Colonic mucosa (tissue), 4 donors: ENCODE measurements around the gene LDHAL6B. TPM values are rescaled to one million over a fixed set of nuclear protein-coding genes. Genes with fewer than 3 reads are reported as not detected.

Experiments
- DNase-seq: peaks from one replicate; pipeline ENCODE4 v3.0.0-alpha.2; 2020
- H3K27ac ChIP-seq: fragments of 200-600 bp; one replicate; pipeline ENCODE4 v1.8.0; 2021
- H3K27me3 ChIP-seq: fragments of 200-600 bp; one replicate; pipeline ENCODE4 v1.8.0; 2021
- H3K36me3 ChIP-seq: fragments of 200-600 bp; one replicate; pipeline ENCODE4 v1.8.0; 2021
- H3K4me1 ChIP-seq: fragments of 200-600 bp; one replicate; pipeline ENCODE4 v1.8.0; 2021; ENCODE audit warnings: mild to moderate bottlenecking
- H3K4me3 ChIP-seq: fragments of 200-600 bp; one replicate; pipeline ENCODE4 v1.8.0; 2021
- H3K9ac ChIP-seq, 2 donors: one replicate each; pipeline ENCODE4 v1.7.0; 2013; ENCODE audit warnings: control low read depth in 2 of 2, low read depth in 2 of 2, low read length in 2 of 2
- H3K9me3 ChIP-seq: fragments of 200-600 bp; one replicate; pipeline ENCODE4 v1.8.0; 2021
- CTCF ChIP-seq: fragments of 200-600 bp; IDR thresholded peaks from one replicate; pipeline ENCODE4 v1.8.0; 2022; ENCODE audit warnings: antibody characterized with exemption, mild to moderate bottlenecking
- intact Hi-C: fragments of 100-400 bp; cut with DNase I; formaldehyde crosslinking; loops from one replicate; pipeline ENCODE4 v1.14.1; 2022
- total RNA-seq, 2 donors: library from RNA; stranded (reverse); fragmentation: NEBNext Ultra II Directional in 1 of 2; extraction: Animal tissue kit (Norgen Biotek cat#: 25700) in 1 of 2; gene quantifications; one replicate each; pipeline ENCODE4 v1.2.1, GENCODE V29; 2021
- donor health status: healthy.
- donor health status: DM: no; HTN: no; CAD: no.
- donor health status: DM: no; HTN: no; CAD: no.

LDHAL6B gene
- total RNA-seq, 2 donors from 2014 or later, result not detected

- intact Hi-C loops, result no loop called here
- H3K9ac ChIP-seq, result no peak overlapping the region
- TF ChIP-seq CTCF, result no peak
- H3K4me3 ChIP-seq, result no peak overlapping the region
- no peak overlapping the region for H3K27ac ChIP-seq
- no peak for DNase-seq
- no peaks in the 10 kb centered on the region for H3K9me3 ChIP-seq
- no peaks in the 10 kb centered on the region for H3K4me1 ChIP-seq
- no peaks in the 10 kb centered on the region for H3K27me3 ChIP-seq
- H3K36me3 ChIP-seq, result peaks cover 4% of the 10 kb centered on the region
These were observed 6.8 kb upstream of the LDHAL6B start for GRCh38 chr15:59199626-59200465.

GRCh38 chr15:59200560-59200959 is 6.1 kb upstream of the LDHAL6B start:
- no peaks in the 10 kb centered on the region for H3K27me3 ChIP-seq
- H3K27ac ChIP-seq, result no peak overlapping the region
- H3K36me3 ChIP-seq, result peaks cover 4% of the 10 kb centered on the region
- no peak overlapping the region for H3K4me3 ChIP-seq
- no peak overlapping the region for H3K9ac ChIP-seq
- H3K9me3 ChIP-seq, result no peaks in the 10 kb centered on the region
- no peaks in the 10 kb centered on the region for H3K4me1 ChIP-seq
- no peak for TF ChIP-seq CTCF
- no peak for DNase-seq
- intact Hi-C loops, result no loop called here

GRCh38 chr15:59203008-59203407 is 3.6 kb upstream of the LDHAL6B start:
- intact Hi-C loops, result no loop called here
- Histone ChIP-seq H3K4me1 (no peaks in the 10 kb centered on the region), H3K27ac (no peak overlapping the region)

DNA sequence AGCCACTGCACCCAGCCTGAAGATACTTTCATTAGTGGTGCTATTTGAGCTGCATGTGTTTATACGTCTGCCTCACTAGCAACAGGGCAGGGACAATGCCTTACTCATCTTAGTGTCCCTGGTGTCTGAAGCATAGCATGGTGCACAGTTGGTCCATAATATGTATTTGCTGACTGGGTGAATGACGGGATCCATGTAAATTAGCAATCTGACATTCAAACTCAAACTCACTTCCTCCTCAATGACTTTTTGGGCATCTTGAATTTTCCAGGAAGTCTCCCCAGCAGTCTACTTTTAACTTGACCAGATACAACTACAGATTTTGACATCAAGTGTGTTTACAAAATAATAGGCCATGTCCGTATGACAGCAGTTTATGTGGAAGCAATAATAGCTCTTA is 3.0 kb upstream of the LDHAL6B start:
- Histone ChIP-seq H3K27ac (no peak overlapping the region), H3K36me3 (peaks cover 16% of the 10 kb centered on the region), H3K9ac (no peak overlapping the region), H3K4me1 (no peaks in the 10 kb centered on the region), H3K4me3 (no peak overlapping the region), H3K9me3 (no peaks in the 10 kb centered on the region), H3K27me3 (no peaks in the 10 kb centered on the region)
- DNase-seq, result no peak
- intact Hi-C loops, result no loop called here
- no peak for TF ChIP-seq CTCF

More at GRCh38 chr15:59203008-59203407, 3.6 kb upstream of the LDHAL6B start:
- no peak for DNase-seq
- no peak overlapping the region for H3K9ac ChIP-seq
- peaks cover 12% of the 10 kb centered on the region for H3K36me3 ChIP-seq
- no peak overlapping the region for H3K4me3 ChIP-seq
- H3K27me3 ChIP-seq, result no peaks in the 10 kb centered on the region
- no peaks in the 10 kb centered on the region for H3K9me3 ChIP-seq
- no peak for TF ChIP-seq CTCF

- intact Hi-C loops, result no loop called here
- TF ChIP-seq CTCF, result no peak
- Histone ChIP-seq H3K9me3 (no peaks in the 10 kb centered on the region), H3K27me3 (no peaks in the 10 kb centered on the region), H3K27ac (no peak overlapping the region), H3K4me3 (no peak overlapping the region), H3K36me3 (peaks cover 13% of the 10 kb centered on the region), H3K9ac (no peak overlapping the region), H3K4me1 (no peaks in the 10 kb centered on the region)
- no peak for DNase-seq
These were observed 612 bp upstream of the LDHAL6B start for GRCh38 chr15:59205839-59206622.
